K562 (cell line): ENCODE measurements around the gene BBLN. TPM values are rescaled to one million over a fixed set of nuclear protein-coding genes. Genes with fewer than 3 reads are reported as not detected.

ENCODE experiments used
- ATAC-seq: fragments of 200-7000 bp; cut with Tn5 transposase; 3 replicates; pipeline ENCODE4 v1.9.1; 2020; ENCODE audit warnings: moderate library complexity
- BruUV-seq: library from RNA; stranded (reverse); fragments of 400-500 nt; replicated peaks from 2 replicates; lab custom pipeline; 2021; lab: Mats Ljungman, UMichigan
- CTCF ChIA-PET: fragments of 300-600 bp; formaldehyde crosslinking; extraction: SDS; loops from one replicate; lab custom pipeline; 2021; ENCODE audit warnings: low intra/inter-chr PET ratio; lab: Yijun Ruan, JAX
- POLR2A ChIA-PET: fragments of 300-600, 350-650 bp; sonication (Branson Sonifier 250); formaldehyde crosslinking; extraction: SDS; loops from one replicate; lab custom pipeline; 2021; ENCODE audit warnings: antibody characterized with exemption, inconsistent platforms; lab: Yijun Ruan, JAX
- DNase-seq, 4 experiments: peaks; one replicate each; pipeline versions ENCODE4 v3.0.0 to v3.0.0-alpha.2; 2011 to 2018; ENCODE audit warnings: low spot score in 3 of 4, mixed read lengths in 3 of 4; ENCODE audit errors: extremely low read depth in 1 of 4
- FAIRE-seq: peaks from 2 replicates; lab custom pipeline; 2011; peaks lifted over from hg19 to GRCh38; lab: Jason Lieb, UNC
- H2AFZ ChIP-seq: 2 replicates; pipeline ENCODE4 v1.6.0; 2011; ENCODE audit warnings: low read depth, low read length, control low read depth, inconsistent platforms
- H3K27ac ChIP-seq: fragments of 200-600 bp; 3 replicates; pipeline ENCODE4 v1.8.0; 2011; ENCODE audit warnings: low read depth, mild to moderate bottlenecking, control low read depth, inconsistent platforms, low read length, moderate library complexity, mixed read lengths; ENCODE audit errors: extremely low read depth
- H3K27me3 ChIP-seq, 2 experiments: fragments of 300-600 bp in 1 of 2; 2 replicates in 1 of 2; 3 replicates in 1 of 2; pipeline versions ENCODE4 v1.6.0 to v1.8.0; 2011; ENCODE audit warnings: inconsistent platforms in 2 of 2, low read length in 2 of 2, mild to moderate bottlenecking in 1 of 2, mixed read lengths in 1 of 2, moderate library complexity in 1 of 2; ENCODE audit not compliant: control insufficient read depth in 2 of 2, insufficient read depth in 2 of 2
- H3K36me3 ChIP-seq: fragments of 300-600 bp; 3 replicates; pipeline ENCODE4 v1.8.0; 2011; ENCODE audit warnings: mild to moderate bottlenecking, low read length, inconsistent platforms; ENCODE audit not compliant: control insufficient read depth, insufficient read depth
- H3K4me1 ChIP-seq, 2 experiments: fragments of 200-600 bp in 1 of 2; replicated peaks in 1 of 2; 2 replicates in 1 of 2; 3 replicates in 1 of 2; pipeline versions ENCODE4 v1.5.1 to v1.8.0; 2011; ENCODE audit warnings: inconsistent platforms in 2 of 2, low read length in 2 of 2, mild to moderate bottlenecking in 1 of 2, mixed read lengths in 1 of 2, moderate library complexity in 1 of 2; ENCODE audit not compliant: control insufficient read depth in 2 of 2, insufficient read depth in 2 of 2
- H3K4me2 ChIP-seq: 2 replicates; pipeline ENCODE4 v1.6.1; 2011; ENCODE audit warnings: low read length, control low read depth, inconsistent platforms, mixed read lengths; ENCODE audit not compliant: insufficient read depth
- H3K4me3 ChIP-seq: fragments of 200-600 bp; sonication (generic), shearing (Covaris generic); 2 replicates; pipeline ENCODE4 v1.5.1; 2016; ENCODE audit warnings: control low read depth, inconsistent platforms
- H3K79me2 ChIP-seq: fragments of 200-600 bp; 3 replicates; pipeline ENCODE4 v1.8.0; 2011; ENCODE audit warnings: low read length, inconsistent platforms; ENCODE audit not compliant: control insufficient read depth, insufficient read depth
- H3K9ac ChIP-seq, 2 experiments: 2 replicates each; pipeline versions ENCODE4 v1.6.0 to v1.6.1; 2011; ENCODE audit warnings: low read depth in 2 of 2, low read length in 2 of 2, control low read depth in 1 of 2, inconsistent platforms in 1 of 2, mild to moderate bottlenecking in 1 of 2, mixed read lengths in 1 of 2; ENCODE audit not compliant: insufficient read depth in 1 of 2
- H3K9me1 ChIP-seq: one replicate; pipeline ENCODE4 v1.6.0; 2011; ENCODE audit warnings: inconsistent platforms, mild to moderate bottlenecking, low read length, moderate library complexity; ENCODE audit not compliant: control insufficient read depth, insufficient read depth
- H3K9me3 ChIP-seq: replicated peaks from 2 replicates; pipeline ENCODE4 v1.5.1; 2011; ENCODE audit warnings: low read depth, low read length, inconsistent platforms; ENCODE audit not compliant: control insufficient read depth, insufficient read depth
- H4K20me1 ChIP-seq: replicated peaks from 2 replicates; pipeline ENCODE4 v1.6.1; 2011; ENCODE audit warnings: low read length, inconsistent platforms, mixed read lengths; ENCODE audit not compliant: control insufficient read depth, insufficient read depth
- CBX2 ChIP-seq: fragments of 200-600 bp; sonication (generic); IDR thresholded peaks from one replicate; pipeline ENCODE4 v1.6.1; 2012; ENCODE audit warnings: mild to moderate bottlenecking, low read length, inconsistent platforms; ENCODE audit not compliant: insufficient read depth, poor library complexity, severe bottlenecking
- CSDE1 ChIP-seq, 2 experiments: fragments of 450-650 bp; IDR thresholded peaks; 2 replicates each; pipeline ENCODE4 v1.6.1; 2016; ENCODE audit warnings: mild to moderate bottlenecking in 1 of 2
- GATA2 ChIP-seq: sonication (generic); formaldehyde crosslinking; IDR thresholded peaks from 2 replicates; pipeline ENCODE4 v1.4.0; 2020; ENCODE audit warnings: mild to moderate bottlenecking, missing genetic modification reagents
- HMG20B ChIP-seq: fragments of 250-450 bp; sonication (Bioruptor Pico); IDR thresholded peaks from 2 replicates; pipeline ENCODE4 v1.5.0; 2021; ENCODE audit warnings: mild to moderate bottlenecking
- SMARCC2 ChIP-seq: fragments of 450-650 bp; IDR thresholded peaks from 2 replicates; pipeline ENCODE4 v1.6.1; 2017; ENCODE audit warnings: antibody characterized with exemption, moderate library complexity, mild to moderate bottlenecking, low read depth
- ZNF507 ChIP-seq: conservative IDR thresholded peaks from 2 replicates; pipeline ENCODE4 v1.6.1; 2017; ENCODE audit warnings: missing genetic modification characterization, missing compliant biosample characterization
- ZNF780A ChIP-seq: fragments of 250-450 bp; sonication (Bioruptor Pico); IDR thresholded peaks from 2 replicates; pipeline ENCODE4 v1.5.0; 2021; ENCODE audit warnings: mild to moderate bottlenecking
- WGBS: fragments of 100-300 bp; shearing (Covaris generic); methylation state at CpG from one replicate; pipeline ENCODE4 v1.1.6; 2016; ENCODE audit warnings: low coverage, mixed read lengths; ENCODE audit not compliant: insufficient coverage; ENCODE audit errors: missing lambda C conversion rate; 5-methylcytosine and 5-hydroxymethylcytosine counted together
- in situ Hi-C: fragments of 300-500 bp; cut with MboI; formaldehyde crosslinking; loops from 4 replicates; pipeline ENCODE4 v1.15.0; 2018; ENCODE audit warnings: inconsistent platforms, mixed read lengths
- intact Hi-C: fragments of 100-400 bp; cut with micrococcal nuclease; formaldehyde crosslinking; loops from 2 replicates; pipeline ENCODE4 v1.14.2; 2022
- polyA plus RNA-seq, 8 experiments: library from polyadenylated mRNA; depleted of rRNA in 4 of 8; stranded (reverse) in 5 of 8; unstranded in 3 of 8; fragments of >200 nt; fragmentation: Nextera tagmentation in 2 of 8; fragmentation: Illumina TruSeq in 1 of 8; extraction: Ambion mirVana in 2 of 8; extraction: Trizol in 1 of 8; gene quantifications; 2 replicates each; pipeline versions ENCODE4 v1.2.1 to v1.2.3, GENCODE V29; 2011 to 2014; ENCODE audit warnings: inconsistent platforms in 1 of 8, missing spikeins in 1 of 8
- total RNA-seq, 7 experiments: library from RNA; depleted of rRNA in 6 of 7; stranded (reverse); fragments of >200 nt in 6 of 7; fragmentation: Illumina TruSeq in 2 of 7; extraction: Trizol in 2 of 7; gene quantifications; 2 replicates each; pipeline versions ENCODE4 v1.2.1 to v1.2.3, GENCODE V29; 2011 to 2021; ENCODE audit warnings: low replicate concordance in 1 of 7
- TF ChIP-seq, protein P1 (sequence below): IDR thresholded peaks from 3 replicates; pipeline ENCODE4 v1.6.1; 2011; ENCODE audit warnings: borderline replicate concordance, mild to moderate bottlenecking; ENCODE audit not compliant: insufficient read length, insufficient read depth
- TF ChIP-seq, protein P2 (sequence below): sonication (generic); formaldehyde crosslinking; IDR thresholded peaks from 2 replicates; pipeline ENCODE4 v1.8.1; 2023; ENCODE audit warnings: missing genetic modification reagents, mild to moderate bottlenecking, borderline replicate concordance
- TF ChIP-seq, protein P3 (sequence below): sonication (generic); formaldehyde crosslinking; IDR thresholded peaks from 2 replicates; pipeline ENCODE4 v1.8.0; 2022; ENCODE audit warnings: mild to moderate bottlenecking, missing genetic modification reagents, borderline replicate concordance

BBLN gene
- total and polyA plus RNA-seq, 9 of the 15 experiments (the other 6 are each of a cell fraction or from before 2014, with no cell fraction given), result 4.2 to 331 (median 87.1) TPM

DNA sequence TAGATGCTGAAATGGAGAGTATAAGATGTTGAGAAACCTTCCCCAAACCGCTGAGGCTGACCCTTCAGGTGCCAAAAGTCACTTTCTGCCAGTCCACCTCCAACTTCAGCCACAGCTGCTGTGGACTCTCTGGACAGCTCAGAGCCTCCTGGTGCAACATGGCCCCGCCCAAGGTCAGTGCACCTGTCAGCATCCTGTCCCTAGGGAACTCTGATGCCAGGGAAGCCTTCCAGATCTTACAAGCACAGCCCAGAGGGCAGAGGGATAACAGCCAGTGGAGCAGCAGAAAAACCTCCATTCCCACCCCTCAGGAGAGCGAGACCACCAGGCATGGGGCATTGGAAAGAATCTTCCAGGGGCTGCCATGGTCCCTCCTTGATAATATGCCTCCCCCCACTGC lies 22.1 kb upstream of the BBLN start:
- WGBS, result 92% methylated on average over 2 of the region's 3 CpGs
- FAIRE-seq, result no peak

More for the DNA sequence above, 22.1 kb upstream of the BBLN start:
- BruUV-seq, result no TSS peak
- Histone ChIP-seq H3K4me2 (no peak overlapping the region), H3K9me3 (no peaks in the 10 kb centered on the region), H3K4me3 (no peak overlapping the region)
- peak; percentile 21; the same call in 1 of the 3 replicates for ATAC-seq
- TF ChIP-seq SMARCC2 (no peak), ZNF507 (tag) (no peak), HMG20B (CRISPR knock-in tag) (no peak), CSDE1 (IDR thresholded peaks at IDR 0.05) (no peak), CBX2 (no peak), ZNF780A (CRISPR knock-in tag) (no peak), GATA2 (no peak)
- TF ChIP-seq, protein P1, sequence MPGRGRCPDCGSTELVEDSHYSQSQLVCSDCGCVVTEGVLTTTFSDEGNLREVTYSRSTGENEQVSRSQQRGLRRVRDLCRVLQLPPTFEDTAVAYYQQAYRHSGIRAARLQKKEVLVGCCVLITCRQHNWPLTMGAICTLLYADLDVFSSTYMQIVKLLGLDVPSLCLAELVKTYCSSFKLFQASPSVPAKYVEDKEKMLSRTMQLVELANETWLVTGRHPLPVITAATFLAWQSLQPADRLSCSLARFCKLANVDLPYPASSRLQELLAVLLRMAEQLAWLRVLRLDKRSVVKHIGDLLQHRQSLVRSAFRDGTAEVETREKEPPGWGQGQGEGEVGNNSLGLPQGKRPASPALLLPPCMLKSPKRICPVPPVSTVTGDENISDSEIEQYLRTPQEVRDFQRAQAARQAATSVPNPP, result no peak
- TF ChIP-seq, protein P2, sequence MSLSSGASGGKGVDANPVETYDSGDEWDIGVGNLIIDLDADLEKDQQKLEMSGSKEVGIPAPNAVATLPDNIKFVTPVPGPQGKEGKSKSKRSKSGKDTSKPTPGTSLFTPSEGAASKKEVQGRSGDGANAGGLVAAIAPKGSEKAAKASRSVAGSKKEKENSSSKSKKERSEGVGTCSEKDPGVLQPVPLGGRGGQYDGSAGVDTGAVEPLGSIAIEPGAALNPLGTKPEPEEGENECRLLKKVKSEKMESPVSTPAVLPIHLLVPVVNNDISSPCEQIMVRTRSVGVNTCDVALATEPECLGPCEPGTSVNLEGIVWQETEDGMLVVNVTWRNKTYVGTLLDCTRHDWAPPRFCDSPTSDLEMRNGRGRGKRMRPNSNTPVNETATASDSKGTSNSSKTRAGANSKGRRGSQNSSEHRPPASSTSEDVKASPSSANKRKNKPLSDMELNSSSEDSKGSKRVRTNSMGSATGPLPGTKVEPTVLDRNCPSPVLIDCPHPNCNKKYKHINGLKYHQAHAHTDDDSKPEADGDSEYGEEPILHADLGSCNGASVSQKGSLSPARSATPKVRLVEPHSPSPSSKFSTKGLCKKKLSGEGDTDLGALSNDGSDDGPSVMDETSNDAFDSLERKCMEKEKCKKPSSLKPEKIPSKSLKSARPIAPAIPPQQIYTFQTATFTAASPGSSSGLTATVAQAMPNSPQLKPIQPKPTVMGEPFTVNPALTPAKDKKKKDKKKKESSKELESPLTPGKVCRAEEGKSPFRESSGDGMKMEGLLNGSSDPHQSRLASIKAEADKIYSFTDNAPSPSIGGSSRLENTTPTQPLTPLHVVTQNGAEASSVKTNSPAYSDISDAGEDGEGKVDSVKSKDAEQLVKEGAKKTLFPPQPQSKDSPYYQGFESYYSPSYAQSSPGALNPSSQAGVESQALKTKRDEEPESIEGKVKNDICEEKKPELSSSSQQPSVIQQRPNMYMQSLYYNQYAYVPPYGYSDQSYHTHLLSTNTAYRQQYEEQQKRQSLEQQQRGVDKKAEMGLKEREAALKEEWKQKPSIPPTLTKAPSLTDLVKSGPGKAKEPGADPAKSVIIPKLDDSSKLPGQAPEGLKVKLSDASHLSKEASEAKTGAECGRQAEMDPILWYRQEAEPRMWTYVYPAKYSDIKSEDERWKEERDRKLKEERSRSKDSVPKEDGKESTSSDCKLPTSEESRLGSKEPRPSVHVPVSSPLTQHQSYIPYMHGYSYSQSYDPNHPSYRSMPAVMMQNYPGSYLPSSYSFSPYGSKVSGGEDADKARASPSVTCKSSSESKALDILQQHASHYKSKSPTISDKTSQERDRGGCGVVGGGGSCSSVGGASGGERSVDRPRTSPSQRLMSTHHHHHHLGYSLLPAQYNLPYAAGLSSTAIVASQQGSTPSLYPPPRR (CRISPR knock-in tag), result no peak
- TF ChIP-seq, protein P3, sequence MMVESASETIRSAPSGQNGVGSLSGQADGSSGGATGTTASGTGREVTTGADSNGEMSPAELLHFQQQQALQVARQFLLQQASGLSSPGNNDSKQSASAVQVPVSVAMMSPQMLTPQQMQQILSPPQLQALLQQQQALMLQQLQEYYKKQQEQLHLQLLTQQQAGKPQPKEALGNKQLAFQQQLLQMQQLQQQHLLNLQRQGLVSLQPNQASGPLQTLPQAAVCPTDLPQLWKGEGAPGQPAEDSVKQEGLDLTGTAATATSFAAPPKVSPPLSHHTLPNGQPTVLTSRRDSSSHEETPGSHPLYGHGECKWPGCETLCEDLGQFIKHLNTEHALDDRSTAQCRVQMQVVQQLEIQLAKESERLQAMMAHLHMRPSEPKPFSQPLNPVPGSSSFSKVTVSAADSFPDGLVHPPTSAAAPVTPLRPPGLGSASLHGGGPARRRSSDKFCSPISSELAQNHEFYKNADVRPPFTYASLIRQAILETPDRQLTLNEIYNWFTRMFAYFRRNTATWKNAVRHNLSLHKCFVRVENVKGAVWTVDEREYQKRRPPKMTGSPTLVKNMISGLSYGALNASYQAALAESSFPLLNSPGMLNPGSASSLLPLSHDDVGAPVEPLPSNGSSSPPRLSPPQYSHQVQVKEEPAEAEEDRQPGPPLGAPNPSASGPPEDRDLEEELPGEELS (CRISPR knock-in tag), result no peak
- TF ChIP-seq, all 486 proteins: peak for 0
- POLR2A ChIA-PET, result interaction anchor here (0.6 to 1.3 kb wide), 4 partner anchors 10 to 196 kb away, joined by 3 to 4 read pairs (median 3); no protein-coding TSS in a partner anchor
- H3K36me3 ChIP-seq, result no peaks in the 10 kb centered on the region
- no peak overlapping the region for H3K9ac ChIP-seq
- in situ Hi-C loops, result no loop called here
- no peak for DNase-seq
- H4K20me1 ChIP-seq, result no peaks in the 10 kb centered on the region
- H2AFZ ChIP-seq, result no peak overlapping the region
- intact Hi-C loops, result no loop called here
- H3K9me1 ChIP-seq, result no peaks in the 10 kb centered on the region
- CTCF ChIA-PET, result no interaction called here
- H3K27me3 ChIP-seq, result no peaks in the 10 kb centered on the region
- peaks cover 13 to 22% of the 10 kb centered on the region in 2 experiments; a peak in 3 of 5 replicates for H3K4me1 ChIP-seq
- H3K79me2 ChIP-seq, result no peaks in the 10 kb centered on the region
- no peak overlapping the region for H3K27ac ChIP-seq
